ENCODE measurements around the gene RPRD1A. TPM values are rescaled to one million over a fixed set of nuclear protein-coding genes. Genes with fewer than 3 reads are reported as not detected.

Gene RPRD1A
- total and polyA plus RNA-seq, 2 of the 4 experiments (the other 2 are of a cell fraction): 23.3 to 27.2 TPM

- H3K14ac ChIP-seq (replicated peaks; ENCODE audit: low read depth, low read length): no peak overlapping the region
- no peak overlapping the region for H3K9ac ChIP-seq (ENCODE audit: low read depth, low read length)
- ATAC-seq (ENCODE audit: low read depth) (peak; percentile 81), DNase-seq (peak; percentile 89)
- 0 out of 2 replicates have a peak overlapping the region, but pooled peaks have one; percentile 8 for H2BK120ac ChIP-seq (ENCODE audit: low read depth, low read length)
- H2BK15ac ChIP-seq (ENCODE audit: low read depth, low read length): 0 out of 3 replicates have a peak overlapping the region, but pooled peaks have one; percentile 11
- H3K4me2 ChIP-seq (ENCODE audit: low read depth, low read length): peak overlapping the region; percentile 43
- H2AK9ac ChIP-seq (replicated peaks; ENCODE audit: low read depth, low read length, poor library complexity): no peak overlapping the region
- peak overlapping the region; percentile 30; the same call in 1 of the 2 replicates for H3K27ac ChIP-seq (ENCODE audit: insufficient read depth, low read length)
- TF ChIP-seq ELK1 (IDR thresholded peaks at IDR 0.05; ENCODE audit: borderline replicate concordance, low read depth, low read length): no peak
- TF ChIP-seq BHLHE40 (IDR thresholded peaks at IDR 0.05; ENCODE audit: low read depth, low read length): peak; percentile 41
- peak; percentile 100 for TF ChIP-seq CEBPB (IDR thresholded peaks at IDR 0.05; ENCODE audit: low read depth, low read length)
- TF ChIP-seq FOS (IDR thresholded peaks at IDR 0.05; ENCODE audit: low read depth, low read length): peak; percentile 85
- H3K9me3 ChIP-seq (ENCODE audit: control insufficient read depth, insufficient read depth, low read length): peaks cover 5% of the 10 kb centered on the region; the same call in 1 of the 2 replicates
- no peak overlapping the region for H2AFZ ChIP-seq (replicated peaks; ENCODE audit: low read length, poor library complexity)
- ChIA-PET CTCF (interaction anchor here (0.6 kb wide), 1 partner anchor 79 kb away, joined by 3 read pairs; no protein-coding TSS in a partner anchor), POLR2A (ENCODE audit: unreplicated experiment) (no interaction called here)
- no peak overlapping the region for H3K4me3 ChIP-seq (ENCODE audit: insufficient read depth, low read depth, low read length)
- no peak overlapping the region for H2BK20ac ChIP-seq (ENCODE audit: low read depth, low read length)
- no peak overlapping the region for H4K5ac ChIP-seq (ENCODE audit: low read depth, low read length)
- H3K36me3 ChIP-seq (ENCODE audit: control insufficient read depth, insufficient read depth, low read length): no peaks in the 10 kb centered on the region
- intact Hi-C loops (cut with micrococcal nuclease) (no loop called here), dilution Hi-C loops (cut with HindIII; ENCODE audit: low sequenced_read_pairs, unreplicated experiment) (no loop called here), in situ Hi-C loops (cut with MboI; ENCODE audit: low sequenced_read_pairs) (no loop called here)
- H3K4me1 ChIP-seq (ENCODE audit: control insufficient read depth, insufficient read depth, low read length): peaks cover 3% of the 10 kb centered on the region; the same call in 1 of the 2 replicates
- H3K56ac ChIP-seq (ENCODE audit: extremely low read depth, insufficient read depth, low read length): no peak overlapping the region
- no peaks in the 10 kb centered on the region for H3K9me1 ChIP-seq (ENCODE audit: insufficient read depth, low read length)
- H4K8ac ChIP-seq (ENCODE audit: low read depth in 2 of 2, low read length in 2 of 2): no peak overlapping the region
- no peak overlapping the region; the same call in 1 of the 2 replicates for H4K91ac ChIP-seq (ENCODE audit: insufficient read depth, low read depth, low read length)
- no TSS peak for BruUV-seq (replicated peaks)
- no peak overlapping the region; the same call in 1 of the 2 replicates for H2AK5ac ChIP-seq (ENCODE audit: low read depth, low read length)
- no peak overlapping the region for H2BK5ac ChIP-seq (ENCODE audit: low read depth, low read length, poor library complexity, severe bottlenecking)
- 0 out of 2 replicates have a peak overlapping the region, but pooled peaks have one; percentile 12 for H3K18ac ChIP-seq (ENCODE audit: low read depth, low read length)
- H3K27me3 ChIP-seq (ENCODE audit: control insufficient read depth, insufficient read depth, low read length): no peaks in the 10 kb centered on the region
- H4K20me1 ChIP-seq (ENCODE audit: insufficient read depth, low read length): no peaks in the 10 kb centered on the region
- H3K23ac ChIP-seq (ENCODE audit: low read depth, low read length): no peak overlapping the region
- peak overlapping the region; percentile 23; the same call in 1 of the 2 replicates for H3K4ac ChIP-seq (ENCODE audit: low read depth, low read length)
- WGBS, 2 experiments (ENCODE audit: extremely low coverage in 2 of 2, insufficient read length in 1 of 2): 100% methylated on average over 1 of the region's 6 CpGs; no CpG with 5 or more reads in 1 of the 2 experiments
- H3K79me1 ChIP-seq (ENCODE audit: low read depth in 1 of 2, low read length in 2 of 2): no peaks in the 10 kb centered on the region
Measured at GRCh38 chr18:36075862-36076587, 8.7 kb upstream of the RPRD1A start.

Measured in IMR-90 (cell line).